Hematopoietic multipotent progenitor cell (in vitro differentiated cells): ENCODE results near the gene GALNT13. TPM values are rescaled to one million over a fixed set of nuclear protein-coding genes. Genes with fewer than 3 reads are reported as not detected.

Experiments used
- DNase-seq, 3 donors: peaks; one replicate each; pipeline ENCODE4 v3.0.0-alpha.2; 2011 to 2015; ENCODE audit warnings: low read depth in 2 of 3, low spot score in 2 of 3
- total RNA-seq: library from RNA; depleted of rRNA; stranded (reverse); fragments of >200 nt; gene quantifications from one replicate; pipeline ENCODE4 v1.2.3, GENCODE V29; 2012

GALNT13 gene
- total RNA-seq, 1 donor = under 0.01 TPM

DNA sequence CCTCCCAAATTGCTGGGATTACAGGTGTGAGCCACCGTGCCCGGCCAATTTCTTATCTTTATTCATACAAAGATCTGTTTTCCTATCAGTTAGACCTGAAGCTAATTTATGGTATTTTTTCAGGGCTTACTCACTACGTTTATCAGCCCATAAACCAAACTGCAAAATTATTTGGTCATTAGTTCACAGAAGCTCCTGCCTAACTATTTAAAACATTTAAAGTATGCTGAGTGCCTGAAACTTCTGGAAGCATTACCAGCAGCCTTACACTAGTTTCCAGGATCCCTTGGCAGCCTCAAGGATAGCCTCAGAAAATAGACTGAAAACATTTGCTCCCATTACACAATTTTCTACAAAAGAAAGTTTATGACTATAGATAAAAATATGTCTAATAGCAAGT is 68.8 kb downstream of the GALNT13 start:
- no peak for DNase-seq

DNA sequence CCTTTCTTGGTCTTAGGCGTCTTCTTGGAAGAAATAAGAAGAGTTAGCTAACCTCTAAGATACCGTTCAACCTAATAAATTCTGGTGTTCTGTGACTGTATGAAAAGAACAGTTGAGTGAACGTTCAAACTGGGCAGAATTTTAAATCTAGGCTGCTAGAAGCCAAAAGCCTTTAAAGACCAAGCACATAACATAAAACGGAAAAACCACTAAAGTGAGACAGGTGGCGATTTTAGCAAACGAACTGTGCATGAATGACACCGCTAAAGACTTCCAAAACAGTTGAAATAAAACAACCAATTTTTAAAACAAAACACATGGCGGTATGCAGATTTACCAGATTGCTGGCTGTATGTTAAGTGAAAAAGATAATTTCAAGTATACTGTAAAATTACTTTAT is 73.1 kb downstream of the GALNT13 start:
- no peak for DNase-seq

- DNase-seq = no peak
Measured at GRCh38 chr2:153946036-153946435, 74.3 kb downstream of the GALNT13 start.

DNA sequence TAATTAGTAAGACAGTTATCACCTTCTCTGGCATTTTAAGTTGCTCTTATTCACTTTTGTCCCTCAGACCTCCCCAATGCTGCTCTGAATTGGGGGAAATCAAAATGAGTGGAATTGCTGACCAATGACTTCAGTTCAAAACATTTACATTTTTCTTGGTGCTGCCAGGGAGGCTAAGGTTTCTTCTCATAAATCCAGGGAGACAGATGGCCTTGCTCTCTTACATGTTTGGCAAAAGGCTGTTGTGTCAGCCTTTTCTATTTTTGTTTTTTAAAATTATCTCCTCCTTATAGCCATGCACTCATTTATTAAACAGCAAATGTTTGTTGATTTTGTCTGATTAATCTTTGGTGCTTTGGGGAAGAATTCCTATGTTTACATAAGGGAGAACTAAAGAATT is 82.0 kb downstream of the GALNT13 start:
- DNase-seq = no peak

- no peak for DNase-seq
Measured at GRCh38 chr2:153963256-153963655, 91.5 kb downstream of the GALNT13 start.

DNA sequence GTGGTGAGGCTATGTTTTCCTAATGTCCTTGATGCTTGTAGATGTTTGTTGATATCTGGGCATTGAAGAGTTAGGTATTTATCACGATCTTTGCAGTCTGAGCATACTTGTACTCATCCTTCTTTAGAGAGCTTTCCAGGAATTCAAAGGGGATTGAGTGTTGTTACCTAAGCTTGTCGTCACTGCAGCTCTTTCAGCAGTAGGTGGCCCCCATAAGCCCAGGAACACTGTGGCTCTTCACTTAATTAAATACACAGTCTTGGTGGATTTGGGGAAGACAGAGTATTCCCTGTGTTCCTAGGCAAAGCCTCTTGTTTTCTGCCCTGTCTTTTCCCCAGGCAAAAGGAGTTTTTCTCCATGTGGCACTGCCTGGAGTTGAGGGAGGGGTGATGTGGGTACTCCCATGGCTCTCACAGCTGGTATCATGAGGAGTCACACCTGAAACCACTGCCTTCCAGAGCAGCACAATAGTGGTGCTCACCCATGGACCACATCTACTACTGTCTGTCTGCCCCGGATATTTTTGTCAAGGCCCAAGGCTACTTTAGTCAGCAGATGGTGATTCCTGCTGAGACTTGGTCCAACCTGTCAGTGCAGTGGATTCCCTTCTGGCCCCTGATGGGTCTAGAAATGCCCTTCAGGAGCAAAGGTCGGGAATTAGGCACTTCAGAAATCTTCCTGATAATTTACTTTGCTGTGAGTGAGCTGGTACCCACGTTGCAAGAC is 95.7 kb downstream of the GALNT13 start:
- DNase-seq = no peak

- no peak for DNase-seq
Measured at GRCh38 chr2:153971250-153971649, 99.5 kb downstream of the GALNT13 start.

- no peak for DNase-seq
Measured at GRCh38 chr2:153971855-153972254, 100.1 kb downstream of the GALNT13 start.

- DNase-seq = no peak
Measured at GRCh38 chr2:153972412-153972811, 100.7 kb downstream of the GALNT13 start.

- no peak for DNase-seq
Measured at GRCh38 chr2:153986488-153987229, 114.9 kb downstream of the GALNT13 start.

DNA sequence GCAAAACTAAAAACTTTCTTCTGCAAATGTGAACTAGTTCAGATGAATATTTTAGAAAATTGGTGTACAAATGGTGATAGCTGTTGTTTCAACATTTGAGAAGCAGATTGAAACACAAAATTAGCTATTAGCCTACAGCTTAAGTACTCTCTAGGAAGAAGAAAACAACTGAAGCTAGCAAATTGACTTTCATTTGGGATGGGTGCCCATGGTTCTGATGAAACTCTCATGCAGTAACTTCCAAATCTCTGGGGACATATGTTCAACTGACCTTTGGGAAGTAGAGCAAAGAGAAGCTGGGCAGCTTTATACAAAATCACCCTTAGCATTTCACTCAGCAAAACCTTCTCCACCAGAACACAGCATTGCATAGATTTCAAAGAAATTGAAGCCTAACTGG is 119.0 kb downstream of the GALNT13 start:
- no peak for DNase-seq

DNA sequence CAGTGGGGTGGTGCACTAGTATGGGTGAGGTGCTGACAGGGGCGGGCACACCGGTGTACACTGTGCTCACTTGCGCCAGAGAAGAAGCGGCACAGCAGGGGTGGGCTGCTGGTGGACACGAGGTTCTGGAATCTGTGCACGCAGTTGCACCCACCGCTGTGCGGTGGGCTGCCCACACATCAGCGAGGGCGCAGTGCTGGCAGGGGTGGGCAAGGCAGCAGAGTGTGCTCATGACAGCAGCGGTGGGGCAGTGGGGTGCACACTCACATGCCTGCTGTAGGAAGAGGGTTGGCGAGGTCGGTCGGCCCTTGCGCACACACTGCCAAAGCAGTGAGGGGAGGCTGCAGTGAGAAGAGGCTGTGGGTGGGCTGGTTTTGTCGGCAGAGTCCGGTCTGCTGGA is 141.8 kb downstream of the GALNT13 start:
- DNase-seq = no peak

GRCh38 chr2:154015233-154015632 is 143.5 kb downstream of the GALNT13 start:
- no peak for DNase-seq

DNA sequence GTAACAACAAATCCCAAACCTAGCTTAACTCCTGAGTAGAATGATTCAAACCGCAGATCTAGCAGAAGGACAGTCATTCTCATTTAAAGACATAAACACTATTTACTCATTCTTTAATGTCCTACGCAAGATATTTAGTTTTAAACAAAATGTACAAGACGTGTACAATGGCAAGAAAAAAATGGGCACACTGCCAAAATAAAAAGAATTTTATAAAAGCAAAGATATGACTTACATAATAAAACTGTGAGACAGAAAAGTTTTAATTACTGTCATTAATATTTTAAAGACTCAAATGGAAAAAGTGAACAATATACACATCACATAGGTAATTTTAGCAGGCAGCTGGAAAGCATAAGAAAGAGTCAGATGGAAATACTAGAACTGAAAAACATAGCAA is 157.8 kb downstream of the GALNT13 start:
- no peak for DNase-seq

DNA sequence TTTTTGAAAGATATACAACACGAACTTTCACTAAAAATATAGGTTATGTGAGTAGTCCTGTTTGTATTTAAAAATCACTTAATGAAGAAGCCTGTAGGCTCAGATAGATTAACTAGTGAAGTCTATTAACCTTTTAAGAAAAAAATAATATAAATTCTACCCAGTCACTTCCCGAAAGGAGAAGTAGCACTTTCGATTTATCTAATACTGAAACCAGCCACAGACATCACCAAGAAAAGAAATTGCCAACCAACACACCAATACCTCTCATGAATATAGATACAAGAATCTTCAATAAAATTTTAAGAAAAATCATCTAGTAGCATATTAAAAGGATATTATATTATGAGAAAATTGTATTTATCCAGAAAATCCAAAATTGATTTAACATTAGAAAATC is 160.5 kb downstream of the GALNT13 start:
- DNase-seq = no peak

DNA sequence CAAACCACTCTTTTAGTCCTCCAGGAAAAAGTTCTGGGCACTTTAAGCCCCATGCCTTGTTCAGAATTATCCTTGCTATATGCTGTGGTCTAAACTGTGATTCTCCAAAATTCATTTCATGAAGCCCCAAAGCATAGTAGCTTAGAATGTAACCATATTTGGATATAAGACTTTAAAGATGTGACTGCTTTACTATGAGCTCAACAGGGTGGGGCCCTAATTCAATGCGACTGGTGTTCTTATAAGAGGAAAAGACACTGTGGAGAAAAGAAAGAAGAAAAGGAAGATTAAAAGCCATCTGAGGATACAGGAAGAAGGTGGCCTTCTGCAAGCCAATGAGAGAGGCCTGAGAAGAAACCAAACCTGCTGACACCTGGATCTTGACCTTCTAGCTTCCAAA is 174.8 kb downstream of the GALNT13 start:
- DNase-seq = no peak

- no peak for DNase-seq
Measured at GRCh38 chr2:154048905-154049304, 177.2 kb downstream of the GALNT13 start.

DNA sequence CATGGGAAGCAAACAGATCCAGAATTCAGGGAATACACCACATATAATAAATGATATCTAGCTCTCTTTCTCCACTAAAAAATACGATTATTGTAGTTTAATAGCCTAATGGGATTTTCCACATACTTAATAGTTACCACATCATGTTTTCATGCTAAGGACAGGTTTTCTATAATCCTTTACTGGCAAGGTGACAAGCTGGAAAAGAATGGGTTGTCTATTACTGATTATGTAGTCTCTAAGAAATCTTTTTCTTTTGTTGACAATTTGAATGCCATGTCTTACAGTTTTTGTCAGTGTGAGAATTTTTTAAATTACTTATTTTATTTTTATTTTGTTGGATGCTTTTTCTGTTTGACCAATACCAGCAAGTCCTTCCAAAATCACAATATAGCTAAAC is 177.8 kb downstream of the GALNT13 start:
- no peak for DNase-seq

- DNase-seq = no peak
Measured at GRCh38 chr2:154067124-154067523, 195.4 kb downstream of the GALNT13 start.

GRCh38 chr2:154078926-154079325 is 207.2 kb downstream of the GALNT13 start:
- DNase-seq = no peak

DNA sequence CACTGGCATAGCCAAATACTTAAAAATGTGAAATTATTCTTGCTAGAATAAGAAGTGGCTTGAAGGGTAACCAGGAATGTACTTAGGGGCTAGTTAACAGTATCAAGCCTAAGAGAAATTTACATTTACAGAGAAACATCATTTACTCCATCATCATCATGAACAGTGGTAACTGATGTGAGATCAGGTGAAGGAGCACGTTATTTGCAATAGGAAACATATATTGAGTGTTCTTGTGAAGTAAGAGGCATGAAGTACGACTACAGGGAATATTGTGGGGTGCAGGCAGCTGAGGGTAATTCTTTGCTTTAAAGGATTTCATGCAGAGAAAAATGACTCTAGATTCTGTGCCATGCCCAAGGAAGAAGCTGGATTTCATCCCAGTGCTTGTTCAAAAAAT is 220.8 kb downstream of the GALNT13 start:
- no peak for DNase-seq

DNA sequence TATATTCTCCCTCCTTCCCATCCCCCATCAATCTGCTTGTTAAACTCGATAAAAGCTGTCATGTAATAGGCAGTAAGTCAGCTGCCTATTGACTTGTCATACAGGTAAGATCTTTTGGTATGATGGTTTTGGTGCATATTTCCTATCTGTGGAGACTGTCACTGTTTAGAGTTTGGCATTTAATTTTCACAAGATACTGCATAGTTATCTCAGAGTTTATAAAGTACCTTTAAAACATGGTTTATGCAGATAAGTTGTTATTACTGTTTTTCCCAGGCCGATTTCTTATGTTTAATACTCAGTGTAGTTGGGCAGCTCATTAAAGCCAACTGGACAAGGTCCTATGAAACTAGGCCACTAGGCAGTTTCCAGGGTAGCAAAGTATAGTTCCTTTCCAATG is 222.1 kb downstream of the GALNT13 start:
- DNase-seq = no peak
